H7 (cell line): ENCODE measurements around the gene TENM3. TPM values are rescaled to one million over a fixed set of nuclear protein-coding genes. Genes with fewer than 3 reads are reported as not detected.

Experiments used
- DNase-seq: peaks from one replicate; pipeline ENCODE4 v3.0.0; 2012
- H3K27me3 ChIP-seq: 2 replicates; pipeline ENCODE4 v1.6.0; 2011; ENCODE audit warnings: mild to moderate bottlenecking, low read length; ENCODE audit not compliant: control insufficient read depth, insufficient read depth
- H3K36me3 ChIP-seq: replicated peaks from 2 replicates; pipeline ENCODE4 v1.5.1; 2011; ENCODE audit warnings: low read length; ENCODE audit not compliant: control insufficient read depth, insufficient read depth
- H3K4me3 ChIP-seq: 2 replicates; pipeline ENCODE4 v1.5.1; 2011; ENCODE audit warnings: low read depth, mild to moderate bottlenecking, control low read depth, low read length, moderate library complexity; ENCODE audit not compliant: insufficient read depth
- total RNA-seq: library from RNA; depleted of rRNA; stranded (reverse); fragments of >200 nt; shearing (Covaris generic); gene quantifications from 2 replicates; pipeline ENCODE4 v1.2.3, GENCODE V29; 2014

Gene TENM3
- total RNA-seq, 1 experiment from 2014 or later: 67.1 TPM

DNA sequence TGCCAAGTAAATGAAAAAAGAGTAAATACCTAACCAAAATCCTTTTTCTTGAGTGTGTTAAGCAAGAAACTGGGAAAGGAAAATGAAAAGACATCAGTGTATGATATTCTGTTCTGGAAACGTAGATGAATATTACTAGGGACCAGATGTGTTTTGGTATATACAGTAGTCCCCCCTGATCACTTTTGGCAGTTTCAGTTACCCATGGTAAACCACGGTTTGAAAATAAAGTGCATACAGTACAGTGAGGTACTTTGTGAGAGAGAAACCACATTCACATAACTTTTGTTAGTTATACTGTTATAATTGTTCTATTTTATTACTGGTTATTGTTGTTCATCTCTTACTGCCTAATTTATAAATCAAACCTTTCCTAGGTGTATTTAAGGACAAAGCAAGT is 250.9 kb downstream of the TENM3 start:
- no peak overlapping the region for H3K4me3 ChIP-seq
- DNase-seq: no peak
- H3K27me3 ChIP-seq: no peaks in the 10 kb centered on the region
- H3K36me3 ChIP-seq: no peaks in the 10 kb centered on the region

DNA sequence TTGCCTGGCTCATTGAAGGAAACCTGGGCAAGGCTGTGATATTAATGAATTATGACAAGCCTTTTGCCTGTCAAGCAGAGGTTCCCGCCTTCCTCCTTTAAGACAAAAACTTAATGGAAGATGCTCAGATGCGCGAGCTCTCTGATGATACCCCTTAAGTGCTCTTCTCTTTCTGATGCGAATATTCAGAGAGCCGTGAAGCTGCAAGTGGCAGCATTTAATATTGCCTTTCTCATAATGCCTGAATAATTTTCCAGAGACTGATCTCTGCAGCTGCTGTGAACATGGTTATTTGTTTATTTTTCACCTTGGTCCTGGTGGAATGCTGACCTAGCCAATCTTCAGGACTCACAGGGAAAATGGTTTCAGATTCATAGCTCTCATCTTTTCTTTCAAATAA is 251.8 kb downstream of the TENM3 start:
- Histone ChIP-seq H3K27me3 (no peaks in the 10 kb centered on the region), H3K4me3 (no peak overlapping the region), H3K36me3 (no peaks in the 10 kb centered on the region)
- no peak for DNase-seq

DNA sequence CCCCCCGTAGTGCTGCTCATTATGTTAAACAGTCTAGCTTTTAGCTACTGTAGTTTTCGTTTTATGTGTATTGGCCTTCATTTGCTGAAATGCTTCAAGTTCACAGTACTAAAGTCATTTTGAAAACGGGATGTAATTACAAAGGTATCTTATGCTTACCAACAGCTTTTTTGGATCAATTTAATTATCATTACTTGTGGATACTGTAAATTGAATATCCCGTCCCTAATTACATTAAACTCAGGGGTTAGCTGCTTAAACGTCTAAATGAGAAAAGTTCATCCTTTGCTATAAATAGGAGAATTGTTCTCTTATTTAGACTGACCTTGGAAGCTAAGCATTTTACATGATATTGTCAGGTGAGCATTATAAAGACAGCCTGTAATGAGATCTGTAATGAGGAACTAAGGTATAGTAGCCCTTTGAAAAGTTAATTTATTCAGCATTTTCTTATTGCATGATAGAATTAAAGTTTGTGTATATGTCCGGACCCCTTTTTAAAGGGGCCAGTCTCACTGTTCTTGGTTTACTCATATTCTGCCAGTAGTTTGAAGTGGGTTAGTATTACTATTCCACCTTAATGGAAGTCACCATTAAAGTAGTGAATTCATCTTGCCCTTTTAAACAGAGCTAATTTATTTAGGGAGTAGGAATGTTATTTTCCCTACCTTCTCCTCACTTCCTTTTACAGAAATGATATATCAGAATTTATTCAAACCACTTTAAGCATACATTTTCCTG is 252.6 kb downstream of the TENM3 start:
- Histone ChIP-seq H3K36me3 (no peaks in the 10 kb centered on the region), H3K4me3 (no peak overlapping the region), H3K27me3 (no peaks in the 10 kb centered on the region)
- no peak for DNase-seq

DNA sequence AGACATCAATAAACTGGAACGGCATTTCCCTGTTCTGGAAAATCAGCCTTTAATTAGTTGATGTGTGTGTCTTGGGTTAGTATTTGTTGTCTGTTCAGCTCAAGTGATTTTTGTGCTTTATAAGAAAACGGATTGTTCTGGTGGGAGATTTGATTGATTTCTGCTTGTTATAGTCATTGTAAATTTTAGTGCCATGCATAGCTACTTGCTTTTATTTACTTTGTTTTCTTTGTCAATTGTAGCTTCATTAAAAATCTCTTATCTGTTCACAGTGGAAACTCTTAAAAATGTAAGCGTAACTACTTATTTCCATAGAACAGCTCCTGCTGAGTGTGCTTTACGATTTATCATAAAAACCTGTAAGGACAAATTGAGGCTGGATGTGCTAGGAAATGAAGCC is 253.2 kb downstream of the TENM3 start:
- DNase-seq: no peak
- no peaks in the 10 kb centered on the region for H3K27me3 ChIP-seq
- no peak overlapping the region for H3K4me3 ChIP-seq
- no peaks in the 10 kb centered on the region for H3K36me3 ChIP-seq

DNA sequence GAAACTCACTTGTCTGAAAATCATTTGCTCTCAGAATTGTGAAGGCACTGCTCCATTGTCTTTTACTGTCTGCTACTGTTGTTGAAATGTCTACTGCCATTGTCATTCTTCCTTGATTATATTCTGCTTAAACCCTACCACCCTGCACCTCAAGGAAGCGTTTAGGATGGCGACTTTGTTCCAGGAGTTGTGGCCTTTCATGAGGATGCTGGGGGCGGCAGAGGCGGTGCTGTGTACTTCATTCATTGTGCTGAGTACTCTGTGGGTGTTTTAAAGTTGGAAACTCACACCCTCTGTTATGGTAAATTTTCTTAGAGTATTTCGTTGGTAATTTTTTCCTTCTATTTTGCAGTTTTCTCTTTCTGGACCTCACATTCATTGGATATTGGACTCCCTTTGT is 258.9 kb downstream of the TENM3 start:
- no peaks in the 10 kb centered on the region for H3K27me3 ChIP-seq
- no peak for DNase-seq
- H3K36me3 ChIP-seq: no peaks in the 10 kb centered on the region
- no peak overlapping the region for H3K4me3 ChIP-seq

DNA sequence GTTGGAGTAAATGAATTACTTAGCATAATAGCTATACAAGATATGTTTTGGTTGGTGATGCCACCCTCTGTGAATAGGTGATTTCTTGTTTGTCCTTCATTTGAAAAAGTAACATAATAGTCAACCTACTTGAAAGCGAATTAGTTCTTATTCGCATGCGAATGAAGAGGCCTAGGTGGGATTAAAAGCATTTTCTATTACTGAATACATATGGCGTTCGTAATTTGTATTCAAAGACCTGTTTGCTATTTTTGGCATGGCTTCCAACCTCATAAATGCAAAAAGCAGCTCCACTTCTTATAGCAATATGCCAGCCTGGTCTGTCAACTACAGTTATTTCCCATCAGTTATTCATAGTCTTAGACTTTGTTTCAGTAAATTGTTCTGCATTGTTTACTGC is 261.3 kb downstream of the TENM3 start:
- DNase-seq: no peak
- Histone ChIP-seq H3K36me3 (no peaks in the 10 kb centered on the region), H3K27me3 (no peaks in the 10 kb centered on the region), H3K4me3 (no peak overlapping the region)

DNA sequence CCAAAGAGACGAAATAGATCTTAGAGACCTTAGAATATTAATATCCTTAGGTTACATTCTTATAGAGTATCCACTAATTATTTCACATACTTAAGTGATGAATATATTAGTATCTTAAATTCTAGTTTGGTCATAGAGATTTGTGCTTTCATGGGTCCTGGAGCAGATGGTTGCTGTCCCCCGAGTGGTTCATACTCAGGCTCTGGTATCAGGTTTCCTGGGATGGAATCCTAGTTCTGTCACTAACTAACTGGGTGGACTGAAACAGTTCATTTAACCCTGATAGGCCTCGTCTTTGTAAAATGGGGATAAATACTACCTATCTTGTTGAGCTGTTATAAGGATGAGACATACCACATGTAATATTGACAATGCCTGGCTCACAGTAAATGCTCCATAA is 264.6 kb downstream of the TENM3 start:
- no peak for DNase-seq
- Histone ChIP-seq H3K27me3 (no peaks in the 10 kb centered on the region), H3K4me3 (no peak overlapping the region), H3K36me3 (no peaks in the 10 kb centered on the region)

DNA sequence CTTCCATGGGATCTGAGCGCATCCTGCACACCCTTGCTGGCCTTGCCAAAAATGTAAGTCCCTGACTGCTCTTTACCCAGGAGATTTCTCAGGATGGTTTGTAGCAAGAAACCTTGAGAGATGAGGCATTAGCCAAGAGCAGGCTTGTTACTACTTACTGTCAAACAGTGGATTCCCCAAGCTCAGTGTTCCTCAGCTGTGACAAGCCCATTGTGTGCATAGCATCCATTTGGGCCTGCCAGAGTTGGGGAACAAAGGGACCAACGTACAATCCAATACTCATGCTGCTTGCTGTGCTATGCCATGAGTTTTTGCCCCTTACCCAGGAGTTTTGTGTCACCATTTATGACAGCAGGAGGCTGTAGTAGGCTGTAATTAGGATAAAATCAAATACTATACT is 267.6 kb downstream of the TENM3 start:
- no peak for DNase-seq
- H3K4me3 ChIP-seq: no peak overlapping the region
- H3K27me3 ChIP-seq: no peaks in the 10 kb centered on the region
- H3K36me3 ChIP-seq: no peaks in the 10 kb centered on the region

DNA sequence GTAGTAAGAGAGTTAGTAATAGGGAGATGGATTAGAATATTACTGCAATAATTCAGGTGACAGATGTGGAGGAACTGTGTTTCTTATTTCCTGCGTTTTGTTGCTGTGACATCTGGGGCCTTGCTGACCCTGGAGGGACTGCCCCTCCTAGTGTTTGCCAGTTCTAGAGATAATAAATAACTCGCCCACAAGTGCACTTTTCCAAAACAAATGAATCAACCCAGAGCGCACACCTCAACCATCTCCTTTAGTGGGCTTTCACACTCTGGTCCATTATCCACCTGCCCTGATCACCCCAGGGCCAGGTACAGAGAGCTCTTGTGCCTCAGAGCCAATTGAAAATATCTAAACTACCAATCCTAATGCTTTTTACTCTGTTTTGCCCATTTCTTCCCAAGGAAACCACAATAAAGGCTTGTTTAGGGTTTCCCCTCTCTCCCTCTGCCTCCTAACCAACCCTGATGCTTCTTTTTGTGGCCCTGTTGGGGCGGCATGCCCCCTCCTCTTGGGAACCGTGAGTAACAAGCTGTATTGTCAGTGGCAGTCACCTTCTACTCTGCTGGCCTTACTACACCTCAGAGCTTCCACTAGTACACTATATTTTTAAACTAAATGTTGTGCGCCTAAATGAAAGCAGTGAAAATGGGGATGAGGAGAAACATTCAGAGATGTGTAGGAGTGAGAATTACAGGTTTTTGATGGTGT is 270.5 kb downstream of the TENM3 start:
- no peak for DNase-seq
- H3K4me3 ChIP-seq: no peak overlapping the region
- no peaks in the 10 kb centered on the region for H3K27me3 ChIP-seq
- H3K36me3 ChIP-seq: no peaks in the 10 kb centered on the region

DNA sequence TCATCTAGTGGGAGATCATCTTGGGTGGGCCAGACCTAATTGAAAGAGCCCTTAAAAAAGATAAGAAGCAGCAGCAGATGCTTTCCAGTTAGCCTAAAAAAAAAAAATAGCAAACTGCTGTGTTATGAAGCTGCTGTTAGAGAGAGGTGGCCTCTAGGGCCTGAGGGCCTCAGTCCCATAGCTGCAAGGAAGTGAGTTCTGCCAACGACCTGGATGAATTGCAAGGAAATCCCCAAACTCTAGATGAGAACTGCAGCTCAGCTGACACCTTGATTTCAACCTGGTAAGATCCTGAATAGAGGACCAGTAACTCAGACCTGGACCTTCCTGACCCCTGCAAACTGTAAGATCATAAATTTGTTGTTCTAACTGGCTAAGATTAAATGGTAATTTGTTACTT is 275.2 kb downstream of the TENM3 start:
- no peak overlapping the region for H3K4me3 ChIP-seq
- H3K27me3 ChIP-seq: no peaks in the 10 kb centered on the region
- peak; percentile 32 for DNase-seq
- H3K36me3 ChIP-seq: no peaks in the 10 kb centered on the region

DNA sequence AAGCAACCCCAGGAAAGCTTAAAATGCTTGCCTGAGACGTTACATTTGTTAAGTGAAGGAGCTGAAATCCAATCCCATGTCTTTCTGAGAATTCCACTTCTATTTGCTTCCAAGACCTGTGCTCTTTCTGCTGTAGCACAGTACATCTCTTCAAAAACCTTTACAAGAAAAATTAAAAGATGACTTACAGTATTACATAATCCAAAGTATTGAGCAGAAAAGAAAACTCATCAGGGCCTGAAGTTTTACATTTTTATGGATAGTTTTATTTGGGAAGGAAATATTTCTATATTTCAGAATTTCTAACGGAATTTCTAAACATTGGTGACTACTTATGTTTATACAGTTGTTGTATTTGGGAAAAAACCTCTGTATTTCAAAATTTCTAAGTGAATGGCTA is 276.3 kb downstream of the TENM3 start:
- no peaks in the 10 kb centered on the region for H3K36me3 ChIP-seq
- H3K4me3 ChIP-seq: no peak overlapping the region
- no peak for DNase-seq
- H3K27me3 ChIP-seq: no peaks in the 10 kb centered on the region

DNA sequence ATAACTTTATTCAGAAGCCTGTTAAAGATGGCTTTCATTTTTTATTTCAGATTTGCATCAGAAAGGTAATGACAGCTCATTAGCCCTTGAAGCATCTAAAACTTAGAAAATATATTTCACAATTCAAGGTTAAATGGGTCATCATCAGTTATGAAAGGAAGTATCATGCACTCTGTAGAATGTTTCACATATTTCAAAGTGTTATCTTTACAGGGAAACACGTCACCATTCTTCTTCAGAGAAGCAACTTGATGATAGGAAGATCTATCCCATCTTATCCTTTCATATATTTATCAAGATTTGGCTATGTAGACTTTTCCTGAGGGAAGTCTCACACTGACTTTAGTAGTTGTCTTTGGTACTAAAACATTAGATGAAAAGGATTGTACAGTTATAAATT is 277.8 kb downstream of the TENM3 start:
- H3K27me3 ChIP-seq: no peaks in the 10 kb centered on the region
- DNase-seq: no peak
- H3K4me3 ChIP-seq: no peak overlapping the region
- no peaks in the 10 kb centered on the region for H3K36me3 ChIP-seq

DNA sequence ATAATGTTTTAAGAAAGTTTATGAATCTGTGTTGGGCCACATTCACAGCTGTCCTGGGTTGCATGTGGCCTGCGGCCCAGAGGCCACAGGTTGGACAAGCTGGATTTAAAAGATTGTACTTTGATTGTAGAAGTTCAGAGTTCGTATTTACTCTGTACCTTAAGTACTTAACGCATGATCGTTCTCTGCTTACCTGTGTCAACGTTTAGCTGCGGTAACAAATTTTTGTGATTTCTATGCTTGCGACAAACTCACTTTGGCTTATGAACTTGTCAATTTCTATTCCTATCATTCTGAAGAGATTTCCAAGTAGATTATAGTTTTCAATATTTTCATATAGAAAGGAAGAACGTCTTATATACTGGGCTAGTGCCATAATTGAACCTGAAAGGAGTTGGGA is 285.6 kb downstream of the TENM3 start:
- no peaks in the 10 kb centered on the region for H3K36me3 ChIP-seq
- no peaks in the 10 kb centered on the region for H3K27me3 ChIP-seq
- DNase-seq: no peak
- no peak overlapping the region for H3K4me3 ChIP-seq

DNA sequence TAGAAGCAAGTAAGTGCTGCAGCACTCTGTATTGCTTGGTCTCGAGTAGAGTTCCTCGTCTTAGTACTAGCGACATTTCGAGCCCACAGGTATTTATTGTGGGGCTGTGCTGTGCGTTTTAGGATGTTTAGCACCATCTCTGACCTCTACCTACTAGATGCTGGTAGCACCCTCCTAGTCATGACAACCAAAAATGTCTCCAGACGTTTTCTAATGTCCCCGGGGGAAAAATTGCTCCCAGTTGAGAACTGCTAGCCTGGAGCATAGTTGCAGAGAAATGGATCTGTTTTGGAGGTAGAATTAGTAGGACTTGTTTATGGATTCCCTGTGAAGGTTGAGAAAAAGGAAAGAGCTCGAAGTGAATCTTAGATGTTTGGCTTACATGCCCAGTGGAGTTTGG is 287.2 kb downstream of the TENM3 start:
- H3K36me3 ChIP-seq: no peaks in the 10 kb centered on the region
- no peak for DNase-seq
- H3K4me3 ChIP-seq: no peak overlapping the region
- no peaks in the 10 kb centered on the region for H3K27me3 ChIP-seq

DNA sequence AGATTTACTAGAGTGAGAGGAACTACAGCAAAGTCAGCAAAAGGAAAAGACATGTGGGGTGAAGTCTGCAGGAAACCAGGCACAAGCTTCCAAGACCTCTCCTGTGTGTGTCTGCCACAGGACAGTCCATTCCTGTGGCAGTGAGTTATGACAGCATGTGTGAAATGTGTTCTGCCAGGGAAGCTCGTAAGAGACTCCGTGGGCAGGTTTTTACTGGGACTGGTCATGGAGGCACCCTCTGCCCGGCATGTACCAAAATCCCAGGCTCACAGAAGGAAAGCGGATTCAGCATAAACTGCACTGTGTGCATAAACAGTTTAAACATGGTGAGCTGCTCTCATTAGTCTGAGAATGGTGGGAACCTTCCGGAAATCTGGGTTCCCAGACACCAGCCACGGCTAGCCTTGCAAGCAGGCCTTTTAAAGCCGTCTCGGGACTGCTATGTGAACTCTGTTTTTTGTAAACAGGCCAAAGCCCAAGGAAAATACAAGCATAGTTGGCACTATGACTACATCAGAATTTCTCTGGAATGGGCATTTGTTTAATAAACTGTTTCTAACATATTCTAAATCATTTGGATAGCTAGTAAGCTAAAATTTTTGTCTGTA is 288.5 kb downstream of the TENM3 start:
- no peaks in the 10 kb centered on the region for H3K27me3 ChIP-seq
- no peaks in the 10 kb centered on the region for H3K36me3 ChIP-seq
- no peak overlapping the region for H3K4me3 ChIP-seq
- DNase-seq: no peak
